Suprapubic skin (tissue), 4 donors: ENCODE data around the gene SKAP1. TPM values are rescaled to one million over a fixed set of nuclear protein-coding genes. Genes with fewer than 3 reads are reported as not detected.
A peak's percentile ranks its signal among the peaks of the same experiment; 100 is the strongest.

Experiments used
- DNase-seq, 2 donors: peaks; one replicate each; pipeline ENCODE4 v3.0.0-alpha.2; 2019; ENCODE audit warnings: low spot score in 2 of 2
- H3K27ac ChIP-seq: fragments of 200-600 bp; sonication (generic); one replicate; pipeline ENCODE4 v1.5.1; 2019
- H3K27me3 ChIP-seq: fragments of 200-600 bp; sonication (generic); one replicate; pipeline ENCODE4 v1.5.1; 2019
- H3K36me3 ChIP-seq: fragments of 200-600 bp; sonication (generic); one replicate; pipeline ENCODE4 v1.5.1; 2019
- H3K4me1 ChIP-seq: fragments of 200-600 bp; sonication (generic); one replicate; pipeline ENCODE4 v1.5.1; 2019
- H3K4me3 ChIP-seq: fragments of 200-600 bp; sonication (generic); one replicate; pipeline ENCODE4 v1.5.1; 2019; ENCODE audit warnings: mild to moderate bottlenecking
- H3K9me3 ChIP-seq: fragments of 200-600 bp; sonication (generic); one replicate; pipeline ENCODE4 v1.5.1; 2019
- EP300 ChIP-seq: sonication (generic); formaldehyde crosslinking; IDR thresholded peaks from one replicate; pipeline ENCODE4 v1.6.1; 2017; ENCODE audit warnings: antibody characterized with exemption
- POLR2A ChIP-seq, 2 donors: fragments of 450-650 bp; IDR thresholded peaks; one replicate each; pipeline ENCODE4 v1.6.1; 2017; ENCODE audit warnings: antibody characterized with exemption in 2 of 2, mild to moderate bottlenecking in 2 of 2, moderate library complexity in 2 of 2
- POLR2AphosphoS5 ChIP-seq, 3 donors: sonication (generic); formaldehyde crosslinking; IDR thresholded peaks; one replicate each; pipeline ENCODE4 v1.6.1; 2017; ENCODE audit warnings: antibody characterized with exemption in 3 of 3
- WGBS: methylation state at CpG from one replicate; pipeline ENCODE4 v1.1.5; 2018; 5-methylcytosine and 5-hydroxymethylcytosine counted together
- total RNA-seq, 4 donors: library from RNA; depleted of rRNA; stranded (reverse); fragments of >200 nt; gene quantifications; one replicate each; pipeline ENCODE4 v1.1.0, GENCODE V29; 2016
- TF ChIP-seq, protein P1 (sequence below), 2 donors: fragments of 200-600 bp in 1 of 2; fragments of 450-650 bp in 1 of 2; sonication (generic) in 1 of 2; IDR thresholded peaks; one replicate each; pipeline ENCODE4 v1.5.1; 2016 to 2019; ENCODE audit warnings: antibody characterized with exemption in 2 of 2, mild to moderate bottlenecking in 1 of 2, moderate library complexity in 1 of 2

The SKAP1 gene
- total RNA-seq, 4 donors from 2014 or later: 1.0 to 1.5 TPM; not detected in 2

DNA sequence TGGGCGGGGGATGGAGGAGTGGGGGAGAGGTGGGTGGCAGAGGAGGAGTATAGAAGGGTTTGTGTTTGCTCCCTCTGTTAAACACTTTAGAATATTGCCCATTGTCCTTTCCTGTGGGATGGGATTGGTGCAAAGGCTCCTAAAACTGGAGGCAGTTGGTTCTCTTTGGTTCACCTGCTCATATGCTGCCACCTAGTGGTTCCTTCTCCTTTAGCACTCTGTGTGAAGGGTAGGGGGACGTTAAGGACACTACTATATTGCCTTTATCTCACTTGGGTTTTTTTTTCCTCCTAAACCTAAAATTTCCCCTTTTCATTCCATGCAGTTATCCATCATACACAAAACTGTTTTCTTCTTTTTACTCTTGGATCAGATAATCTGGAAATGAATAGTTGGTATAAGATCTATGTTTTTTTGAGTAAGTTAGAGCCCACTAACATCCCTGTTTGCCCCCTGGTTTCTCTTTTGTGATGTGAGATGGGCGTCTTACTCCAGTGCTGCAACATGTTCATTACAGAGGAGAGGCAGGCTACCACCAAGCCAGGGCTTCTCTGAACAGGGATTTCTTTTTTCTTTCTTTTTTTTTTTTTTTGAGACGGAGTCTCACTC lies 298.7 kb downstream of the SKAP1 start:
- Histone ChIP-seq H3K36me3 (peaks cover 4% of the 10 kb centered on the region), H3K27ac (no peak overlapping the region), H3K9me3 (no peaks in the 10 kb centered on the region), H3K4me3 (no peak overlapping the region), H3K4me1 (peaks cover 11% of the 10 kb centered on the region), H3K27me3 (no peaks in the 10 kb centered on the region)
- WGBS: 52% methylated on average over 4 of the region's 4 CpGs
- DNase-seq: no peak
- no peak for TF ChIP-seq POLR2A (IDR thresholded peaks at IDR 0.05)
- TF ChIP-seq, protein P1, sequence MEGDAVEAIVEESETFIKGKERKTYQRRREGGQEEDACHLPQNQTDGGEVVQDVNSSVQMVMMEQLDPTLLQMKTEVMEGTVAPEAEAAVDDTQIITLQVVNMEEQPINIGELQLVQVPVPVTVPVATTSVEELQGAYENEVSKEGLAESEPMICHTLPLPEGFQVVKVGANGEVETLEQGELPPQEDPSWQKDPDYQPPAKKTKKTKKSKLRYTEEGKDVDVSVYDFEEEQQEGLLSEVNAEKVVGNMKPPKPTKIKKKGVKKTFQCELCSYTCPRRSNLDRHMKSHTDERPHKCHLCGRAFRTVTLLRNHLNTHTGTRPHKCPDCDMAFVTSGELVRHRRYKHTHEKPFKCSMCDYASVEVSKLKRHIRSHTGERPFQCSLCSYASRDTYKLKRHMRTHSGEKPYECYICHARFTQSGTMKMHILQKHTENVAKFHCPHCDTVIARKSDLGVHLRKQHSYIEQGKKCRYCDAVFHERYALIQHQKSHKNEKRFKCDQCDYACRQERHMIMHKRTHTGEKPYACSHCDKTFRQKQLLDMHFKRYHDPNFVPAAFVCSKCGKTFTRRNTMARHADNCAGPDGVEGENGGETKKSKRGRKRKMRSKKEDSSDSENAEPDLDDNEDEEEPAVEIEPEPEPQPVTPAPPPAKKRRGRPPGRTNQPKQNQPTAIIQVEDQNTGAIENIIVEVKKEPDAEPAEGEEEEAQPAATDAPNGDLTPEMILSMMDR (IDR thresholded peaks at IDR 0.05): peak; percentile 79 to 85

DNA sequence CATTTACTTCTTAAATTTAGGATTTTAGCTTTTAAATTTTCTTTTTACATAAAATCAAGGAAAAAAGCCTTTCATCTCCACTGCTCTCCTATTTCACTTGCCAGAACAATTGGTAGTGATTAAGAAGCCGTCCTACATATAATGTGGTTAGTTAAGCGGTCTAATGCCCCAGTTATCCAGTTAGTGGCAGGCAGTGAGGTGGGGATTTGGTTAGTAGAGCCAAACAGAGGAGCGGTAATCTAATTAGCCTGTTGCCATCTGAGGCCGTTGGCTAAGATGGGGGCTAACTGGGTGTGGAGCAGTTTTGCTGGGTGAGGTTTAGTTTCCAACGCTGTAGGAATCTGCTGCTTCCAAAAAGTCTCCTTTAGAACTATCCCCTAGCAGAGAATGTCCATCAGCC lies 300.0 kb downstream of the SKAP1 start:
- peaks cover 16% of the 10 kb centered on the region for H3K36me3 ChIP-seq
- no peaks in the 10 kb centered on the region for H3K9me3 ChIP-seq
- no peak for TF ChIP-seq POLR2AphosphoS5 (IDR thresholded peaks at IDR 0.05)
- TF ChIP-seq POLR2A (IDR thresholded peaks at IDR 0.05): no peak
- TF ChIP-seq EP300: no peak
- TF ChIP-seq, protein P1 (IDR thresholded peaks at IDR 0.05): no peak
- DNase-seq: no peak
- no peak overlapping the region for H3K4me3 ChIP-seq
- no peak overlapping the region for H3K27ac ChIP-seq
- H3K4me1 ChIP-seq: peaks cover 11% of the 10 kb centered on the region
- 48% methylated on average over 5 of the region's 5 CpGs for WGBS
- no peaks in the 10 kb centered on the region for H3K27me3 ChIP-seq

DNA sequence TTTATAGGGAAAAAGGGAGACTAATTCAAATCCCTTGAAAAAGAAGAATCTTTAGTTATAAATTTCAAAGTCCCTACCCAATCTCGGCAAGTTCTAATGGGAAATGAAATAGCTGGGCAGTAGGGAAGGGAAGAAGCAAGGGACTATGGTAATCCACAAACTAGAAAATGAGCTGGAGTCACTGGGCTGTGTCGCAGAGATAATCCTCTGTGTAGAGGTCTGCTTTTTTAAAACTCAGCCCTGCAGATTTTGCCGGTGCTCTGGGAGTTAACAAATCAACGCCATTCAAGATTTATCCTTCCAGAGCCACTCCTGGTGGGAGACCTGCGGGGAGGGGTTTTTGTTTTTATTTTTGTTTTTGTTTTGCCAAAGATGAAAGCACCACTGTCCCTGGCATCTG lies 301.6 kb downstream of the SKAP1 start:
- Histone ChIP-seq H3K36me3 (peaks cover 27% of the 10 kb centered on the region), H3K9me3 (no peaks in the 10 kb centered on the region), H3K4me3 (no peak overlapping the region), H3K27me3 (no peaks in the 10 kb centered on the region), H3K27ac (no peak overlapping the region), H3K4me1 (peaks cover 11% of the 10 kb centered on the region)
- TF ChIP-seq EP300 (no peak), POLR2A (IDR thresholded peaks at IDR 0.05) (no peak), POLR2AphosphoS5 (IDR thresholded peaks at IDR 0.05) (no peak)
- TF ChIP-seq, protein P1 (IDR thresholded peaks at IDR 0.05): no peak
- DNase-seq: no peak
- WGBS: 62% methylated on average over 5 of the region's 5 CpGs

DNA sequence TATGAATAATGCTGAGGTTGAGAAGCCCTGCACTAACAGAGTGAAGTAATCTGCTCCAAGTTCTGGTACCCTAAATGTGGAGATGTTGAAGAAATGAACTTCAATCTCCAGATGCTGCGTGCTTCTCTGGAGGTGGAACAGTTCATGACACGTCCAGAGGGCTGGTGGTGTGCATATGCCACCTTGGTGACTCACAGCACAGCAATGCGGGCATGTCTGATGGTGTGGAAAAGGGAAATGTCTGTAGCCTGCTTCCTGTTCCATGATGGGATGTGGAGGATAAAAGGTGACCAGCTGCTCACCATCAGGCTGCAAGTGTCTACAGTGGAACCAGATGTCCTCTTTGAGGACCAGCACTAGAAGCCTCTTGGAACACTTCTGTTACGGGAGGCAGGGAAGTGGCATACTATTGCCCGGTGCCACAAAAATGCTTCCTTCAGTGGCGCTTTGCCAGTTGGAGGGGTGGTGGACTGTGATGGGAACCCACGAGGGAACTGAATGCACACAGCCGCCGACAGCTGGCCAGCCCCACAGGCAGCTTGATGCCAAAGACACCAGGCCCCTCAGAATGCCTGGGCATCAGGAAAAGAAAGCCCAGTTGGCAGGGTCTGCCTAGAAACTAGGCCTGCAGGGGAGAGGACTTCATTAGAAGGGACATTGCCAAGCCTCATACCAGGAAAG lies 302.5 kb downstream of the SKAP1 start:
- Histone ChIP-seq H3K4me3 (no peak overlapping the region), H3K36me3 (peaks cover 36% of the 10 kb centered on the region), H3K27me3 (no peaks in the 10 kb centered on the region), H3K27ac (no peak overlapping the region), H3K4me1 (peaks cover 11% of the 10 kb centered on the region), H3K9me3 (no peaks in the 10 kb centered on the region)
- WGBS: 32% methylated on average over 8 of the region's 9 CpGs
- TF ChIP-seq EP300 (no peak), POLR2AphosphoS5 (IDR thresholded peaks at IDR 0.05) (no peak), POLR2A (IDR thresholded peaks at IDR 0.05) (no peak)
- TF ChIP-seq, protein P1 (IDR thresholded peaks at IDR 0.05): no peak
- DNase-seq: no peak

DNA sequence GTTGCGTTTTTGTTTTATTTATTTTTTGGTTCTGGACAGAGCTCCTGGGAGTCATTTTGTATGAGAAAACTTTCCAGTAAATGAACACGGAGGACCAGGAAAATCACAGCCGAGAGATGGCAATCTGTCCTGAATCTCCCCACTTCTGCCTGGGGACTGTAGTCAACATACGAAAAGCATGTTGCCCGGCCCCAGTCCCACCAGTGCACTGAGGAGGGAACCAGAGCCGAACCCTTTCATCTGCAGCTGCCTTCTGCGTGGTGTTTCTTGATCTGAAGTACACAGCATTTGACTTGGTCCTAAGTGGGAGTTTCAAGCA lies 303.5 kb downstream of the SKAP1 start:
- Histone ChIP-seq H3K36me3 (peaks cover 46% of the 10 kb centered on the region), H3K9me3 (no peaks in the 10 kb centered on the region), H3K4me1 (peaks cover 11% of the 10 kb centered on the region), H3K27ac (no peak overlapping the region), H3K27me3 (no peaks in the 10 kb centered on the region), H3K4me3 (no peak overlapping the region)
- DNase-seq: no peak
- 76% methylated on average over 7 of the region's 7 CpGs for WGBS
- TF ChIP-seq POLR2A (IDR thresholded peaks at IDR 0.05) (no peak), POLR2AphosphoS5 (IDR thresholded peaks at IDR 0.05) (no peak), EP300 (no peak)
- TF ChIP-seq, protein P1 (IDR thresholded peaks at IDR 0.05): no peak
